HepG2 (cell line): ENCODE measurements around the gene ZBTB7A. TPM values are rescaled to one million over a fixed set of nuclear protein-coding genes. Genes with fewer than 3 reads are reported as not detected.

Source experiments
- ATAC-seq: fragments of 200-7000 bp; cut with Tn5 transposase; 3 replicates; pipeline ENCODE4 v1.9.1; 2020; ENCODE audit warnings: mild to moderate bottlenecking, moderate library complexity
- BruUV-seq: library from RNA; stranded (reverse); fragments of 400-500 nt; replicated peaks from 2 replicates; lab custom pipeline; 2021; lab: Mats Ljungman, UMichigan
- CTCF ChIA-PET: fragments of 300-600 bp; formaldehyde crosslinking; extraction: SDS; loops from one replicate; lab custom pipeline; 2021; ENCODE audit warnings: low total read pairs, inconsistent platforms, low intra/inter-chr PET ratio; lab: Yijun Ruan, JAX
- POLR2A ChIA-PET: fragments of 350-600 bp; sonication (Branson Sonifier 250); formaldehyde crosslinking; loops from one replicate; lab custom pipeline; 2020; ENCODE audit warnings: antibody characterized with exemption, inconsistent platforms; lab: Yijun Ruan, JAX
- DNase-seq: peaks from one replicate; pipeline ENCODE4 v3.0.0-alpha.2; 2015; ENCODE audit warnings: low spot score
- FAIRE-seq: peaks from 3 replicates; lab custom pipeline; 2011; peaks lifted over from hg19 to GRCh38; lab: Jason Lieb, UNC
- H2AFZ ChIP-seq: one replicate; pipeline ENCODE4 v1.6.1; 2011; ENCODE audit warnings: low read length, inconsistent platforms
- H3K27ac ChIP-seq: fragments of 300-600 bp; 3 replicates; pipeline ENCODE4 v1.8.0; 2011; ENCODE audit warnings: mixed run types, mild to moderate bottlenecking, mixed read lengths, low read length, inconsistent platforms; ENCODE audit not compliant: insufficient read depth; ENCODE audit errors: extremely low read length
- H3K27me3 ChIP-seq, 2 experiments: fragments of 200-600 bp in 1 of 2; 2 replicates in 1 of 2; 3 replicates in 1 of 2; pipeline versions ENCODE4 v1.6.0 to v1.8.0; 2011; ENCODE audit warnings: low read length in 2 of 2, mild to moderate bottlenecking in 2 of 2, moderate library complexity in 2 of 2, inconsistent platforms in 1 of 2; ENCODE audit not compliant: insufficient read depth in 2 of 2, control insufficient read depth in 1 of 2
- H3K36me3 ChIP-seq, 2 experiments: fragments of 200-600 bp in 1 of 2; replicated peaks in 1 of 2; 2 replicates in 1 of 2; 3 replicates in 1 of 2; pipeline versions ENCODE4 v1.5.1 to v1.8.0; 2011; ENCODE audit warnings: low read length in 2 of 2, inconsistent platforms in 1 of 2; ENCODE audit not compliant: insufficient read depth in 2 of 2, control insufficient read depth in 1 of 2
- H3K4me1 ChIP-seq: 2 replicates; pipeline ENCODE4 v1.5.1; 2012; ENCODE audit warnings: low read length, inconsistent platforms; ENCODE audit not compliant: insufficient read depth
- H3K4me2 ChIP-seq: 2 replicates; pipeline ENCODE4 v1.6.0; 2011; ENCODE audit warnings: low read depth, low read length, inconsistent platforms
- H3K4me3 ChIP-seq, 3 experiments: fragments of 200-600 bp in 1 of 3; sonication (generic), shearing (Covaris generic) in 1 of 3; replicated peaks in 1 of 3; 2 replicates each; pipeline ENCODE4 v1.5.1; 2011 to 2016; ENCODE audit warnings: low read length in 3 of 3, inconsistent platforms in 2 of 3, low read depth in 2 of 3, mild to moderate bottlenecking in 2 of 3, control low read depth in 1 of 3, mixed read lengths in 1 of 3; ENCODE audit not compliant: insufficient read depth in 1 of 3
- H3K79me2 ChIP-seq: one replicate; pipeline ENCODE4 v1.6.1; 2011; ENCODE audit warnings: low read length, inconsistent platforms; ENCODE audit not compliant: insufficient read depth
- H3K9ac ChIP-seq: 2 replicates; pipeline ENCODE4 v1.6.0; 2011; ENCODE audit warnings: mild to moderate bottlenecking, low read depth, low read length, inconsistent platforms; ENCODE audit not compliant: insufficient read depth
- H3K9me3 ChIP-seq: 2 replicates; pipeline ENCODE4 v1.5.1; 2012; ENCODE audit warnings: mild to moderate bottlenecking, low read length
- H4K20me1 ChIP-seq: 2 replicates; pipeline ENCODE4 v1.6.0; 2011; ENCODE audit warnings: inconsistent platforms, mild to moderate bottlenecking, low read length, moderate library complexity; ENCODE audit not compliant: insufficient read depth
- AGO1 ChIP-seq: fragments of 200-400 bp; formaldehyde crosslinking; IDR thresholded peaks from 2 replicates; pipeline ENCODE4 v1.6.1; 2017; ENCODE audit warnings: mild to moderate bottlenecking, low read depth, low read length, moderate library complexity; ENCODE audit not compliant: poor library complexity, severe bottlenecking
- HNRNPH1 ChIP-seq: fragments of 200-400 bp; formaldehyde crosslinking; optimal IDR thresholded peaks from 2 replicates; pipeline ENCODE3; 2017; ENCODE audit warnings: mild to moderate bottlenecking, low read depth, low read length
- IKZF1 ChIP-seq: fragments of 450-650 bp; IDR thresholded peaks from 2 replicates; pipeline ENCODE4 v1.7.1; 2016
- KDM2A ChIP-seq: sonication (generic); formaldehyde crosslinking; IDR thresholded peaks from 2 replicates; pipeline ENCODE4 v1.4.0; 2020; ENCODE audit warnings: low read depth, missing genetic modification reagents, borderline replicate concordance
- NAIF1 ChIP-seq: sonication (generic); formaldehyde crosslinking; IDR thresholded peaks from 2 replicates; pipeline ENCODE4 v1.5.0; 2020; ENCODE audit warnings: mild to moderate bottlenecking, missing genetic modification reagents, borderline replicate concordance
- POLR2A ChIP-seq, 2 experiments: IDR thresholded peaks; 2 replicates each; pipeline ENCODE4 v1.6.1; 2011; ENCODE audit warnings: low read depth in 2 of 2, low read length in 2 of 2, mild to moderate bottlenecking in 1 of 2, moderate library complexity in 1 of 2; ENCODE audit not compliant: insufficient read depth in 1 of 2
- POLR2G ChIP-seq: fragments of 200-400 bp; formaldehyde crosslinking; IDR thresholded peaks from 2 replicates; pipeline ENCODE4 v1.6.1; 2018; ENCODE audit warnings: mild to moderate bottlenecking, low read depth, low read length, moderate library complexity
- ZC3H13 ChIP-seq: sonication (generic); formaldehyde crosslinking; IDR thresholded peaks from 2 replicates; pipeline ENCODE4 v1.8.1; 2023; ENCODE audit warnings: mild to moderate bottlenecking, missing genetic modification reagents, moderate library complexity
- ZNF451 ChIP-seq: sonication (generic); formaldehyde crosslinking; IDR thresholded peaks from 2 replicates; pipeline ENCODE4 v1.5.0; 2020; ENCODE audit warnings: mild to moderate bottlenecking, missing genetic modification reagents
- ZNF501 ChIP-seq: sonication (generic); formaldehyde crosslinking; IDR thresholded peaks from 2 replicates; pipeline ENCODE4 v1.5.1; 2020; ENCODE audit warnings: mild to moderate bottlenecking, moderate library complexity, missing genetic modification reagents
- ZNF772 ChIP-seq: sonication (generic); formaldehyde crosslinking; IDR thresholded peaks from 2 replicates; pipeline ENCODE4 v1.5.0; 2020; ENCODE audit warnings: mild to moderate bottlenecking, missing genetic modification reagents
- ZSCAN29 ChIP-seq: sonication (generic); formaldehyde crosslinking; conservative IDR thresholded peaks from 2 replicates; pipeline ENCODE4 v1.4.0; 2020; ENCODE audit warnings: mild to moderate bottlenecking, missing genetic modification reagents
- WGBS: methylation state at CpG from one replicate; pipeline ENCODE4 v1.1.6; 2017; ENCODE audit warnings: low lambda C conversion rate; 5-methylcytosine and 5-hydroxymethylcytosine counted together
- in situ Hi-C: cut with HindIII; loops from 2 replicates; pipeline ENCODE4 v1.10.0; 2017; ENCODE audit warnings: low pct_unique_long_range_greater_than_20kb; ENCODE audit not compliant: extremely low pct_ligation_motif_present
- intact Hi-C: fragments of 100-400 bp; cut with micrococcal nuclease; formaldehyde crosslinking; loops from one replicate; pipeline ENCODE4 v1.10.0; 2022; ENCODE audit not compliant: unreplicated experiment
- polyA plus RNA-seq, 8 experiments: library from polyadenylated mRNA; depleted of rRNA in 3 of 8; stranded (reverse) in 7 of 8; unstranded in 1 of 8; fragments of >200 nt; fragmentation: Illumina TruSeq in 4 of 8; extraction: Trizol in 4 of 8; gene quantifications; 2 replicates each; pipeline versions ENCODE4 v1.2.1 to v1.2.3, GENCODE V29; 2011 to 2016; ENCODE audit warnings: low read depth in 4 of 8, missing spikeins in 1 of 8, mixed read lengths in 1 of 8; ENCODE audit not compliant: insufficient read depth in 1 of 8
- total RNA-seq, 5 experiments: library from RNA; depleted of rRNA; stranded (reverse); fragments of >200 nt; fragmentation: Illumina TruSeq; extraction: Trizol; gene quantifications; 2 replicates each; pipeline ENCODE4 v1.2.3, GENCODE V29; 2016; ENCODE audit warnings: low read depth in 1 of 5
- TF ChIP-seq, protein P1 (sequence below), 2 experiments: fragments of 450-650 bp in 1 of 2; sonication (generic) in 1 of 2; formaldehyde crosslinking in 1 of 2; IDR thresholded peaks; 2 replicates each; pipeline versions ENCODE4 v1.6.1 to v1.8.0; 2016 to 2022; ENCODE audit warnings: antibody characterized with exemption in 1 of 2, mild to moderate bottlenecking in 1 of 2, missing genetic modification reagents in 1 of 2

ZBTB7A gene
- total and polyA plus RNA-seq, 2 of the 13 experiments (the other 11 are each of a cell fraction or from before 2014, with no cell fraction given) = 3.6 to 4.0 TPM

DNA sequence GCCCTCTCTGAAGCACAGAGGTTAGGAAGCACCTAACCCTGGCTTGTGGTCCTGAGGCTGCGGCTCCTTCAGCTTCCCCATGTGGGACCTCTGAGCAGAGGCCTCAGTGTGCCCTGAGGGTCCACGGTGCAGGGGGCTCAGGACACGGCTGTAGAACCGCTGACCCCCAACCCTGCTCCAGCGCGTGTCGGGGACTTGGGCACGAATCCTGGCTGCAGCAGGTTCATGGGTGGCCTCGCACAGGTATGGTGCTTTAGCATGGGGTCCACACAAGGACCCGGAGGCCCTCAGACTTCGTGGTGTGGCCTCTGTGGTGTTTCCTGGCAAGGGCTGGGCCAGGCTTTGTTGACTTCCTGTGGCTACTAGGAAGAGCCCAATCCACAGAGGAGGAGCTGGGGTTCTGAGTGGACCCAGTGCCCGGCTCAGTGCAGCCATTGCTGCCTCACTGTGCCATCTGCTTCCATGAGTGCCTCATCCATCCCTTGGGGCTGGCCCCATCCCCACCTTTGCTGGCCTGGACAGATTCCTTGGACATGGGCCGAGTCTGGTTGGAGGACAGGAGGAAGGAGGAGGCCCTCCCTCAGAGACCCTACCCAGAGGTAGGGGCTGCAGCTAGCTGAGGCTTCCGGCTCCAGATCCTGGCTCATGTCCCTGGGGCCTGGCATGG, 24.5 kb downstream of the ZBTB7A start:
- Histone ChIP-seq H3K4me1 (no peaks in the 10 kb centered on the region; the same call in 1 of the 2 replicates), H3K4me2 (no peak overlapping the region), H3K27me3 (no peaks in the 10 kb centered on the region; a peak in 1 of 5 replicates), H3K27ac (peak overlapping the region; percentile 27), H3K9ac (no peak overlapping the region), H4K20me1 (peaks cover 8% of the 10 kb centered on the region; the same call in 1 of the 2 replicates), H2AFZ (no peak overlapping the region), H3K79me2 (no peaks in the 10 kb centered on the region), H3K9me3 (no peaks in the 10 kb centered on the region), H3K4me3 (no peak overlapping the region), H3K36me3 (peaks cover 11 to 13% of the 10 kb centered on the region in 2 experiments; a peak in 4 of 5 replicates)
- intact Hi-C loops (no loop called here), in situ Hi-C loops (no loop called here)
- ChIA-PET POLR2A (interaction anchor here (2.8 kb wide), 1 partner anchor 10 kb away, joined by 11 read pairs; no protein-coding TSS in a partner anchor), CTCF (no interaction called here)
- no peak for FAIRE-seq
- WGBS = 87% methylated on average over 10 of the region's 14 CpGs
- peak; percentile 11 for ATAC-seq
- BruUV-seq = no TSS peak
- no peak for DNase-seq
- TF ChIP-seq POLR2G = peak; percentile 69; the same call in 1 of the 2 replicates
- TF ChIP-seq IKZF1 = no peak
- TF ChIP-seq NAIF1 (CRISPR knock-in tag) = no peak
- no peak for TF ChIP-seq ZNF501 (CRISPR knock-in tag)
- no peak for TF ChIP-seq ZNF451
- TF ChIP-seq ZNF772 (CRISPR knock-in tag) = no peak
- no peak for TF ChIP-seq ZSCAN29 (CRISPR knock-in tag)
- TF ChIP-seq KDM2A (CRISPR knock-in tag) = peak; percentile 13; the same call in 1 of the 2 replicates
- TF ChIP-seq AGO1 = peak; percentile 90
- TF ChIP-seq, protein P1, sequence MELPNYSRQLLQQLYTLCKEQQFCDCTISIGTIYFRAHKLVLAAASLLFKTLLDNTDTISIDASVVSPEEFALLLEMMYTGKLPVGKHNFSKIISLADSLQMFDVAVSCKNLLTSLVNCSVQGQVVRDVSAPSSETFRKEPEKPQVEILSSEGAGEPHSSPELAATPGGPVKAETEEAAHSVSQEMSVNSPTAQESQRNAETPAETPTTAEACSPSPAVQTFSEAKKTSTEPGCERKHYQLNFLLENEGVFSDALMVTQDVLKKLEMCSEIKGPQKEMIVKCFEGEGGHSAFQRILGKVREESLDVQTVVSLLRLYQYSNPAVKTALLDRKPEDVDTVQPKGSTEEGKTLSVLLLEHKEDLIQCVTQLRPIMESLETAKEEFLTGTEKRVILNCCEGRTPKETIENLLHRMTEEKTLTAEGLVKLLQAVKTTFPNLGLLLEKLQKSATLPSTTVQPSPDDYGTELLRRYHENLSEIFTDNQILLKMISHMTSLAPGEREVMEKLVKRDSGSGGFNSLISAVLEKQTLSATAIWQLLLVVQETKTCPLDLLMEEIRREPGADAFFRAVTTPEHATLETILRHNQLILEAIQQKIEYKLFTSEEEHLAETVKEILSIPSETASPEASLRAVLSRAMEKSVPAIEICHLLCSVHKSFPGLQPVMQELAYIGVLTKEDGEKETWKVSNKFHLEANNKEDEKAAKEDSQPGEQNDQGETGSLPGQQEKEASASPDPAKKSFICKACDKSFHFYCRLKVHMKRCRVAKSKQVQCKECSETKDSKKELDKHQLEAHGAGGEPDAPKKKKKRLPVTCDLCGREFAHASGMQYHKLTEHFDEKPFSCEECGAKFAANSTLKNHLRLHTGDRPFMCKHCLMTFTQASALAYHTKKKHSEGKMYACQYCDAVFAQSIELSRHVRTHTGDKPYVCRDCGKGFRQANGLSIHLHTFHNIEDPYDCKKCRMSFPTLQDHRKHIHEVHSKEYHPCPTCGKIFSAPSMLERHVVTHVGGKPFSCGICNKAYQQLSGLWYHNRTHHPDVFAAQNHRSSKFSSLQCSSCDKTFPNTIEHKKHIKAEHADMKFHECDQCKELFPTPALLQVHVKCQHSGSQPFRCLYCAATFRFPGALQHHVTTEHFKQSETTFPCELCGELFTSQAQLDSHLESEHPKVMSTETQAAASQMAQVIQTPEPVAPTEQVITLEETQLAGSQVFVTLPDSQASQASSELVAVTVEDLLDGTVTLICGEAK (IDR thresholded peaks at IDR 0.05) = no peak
- TF ChIP-seq, protein P1 (CRISPR knock-in tag; IDR thresholded peaks at IDR 0.05) = no peak
- 0 out of 4 replicates have a peak, but pooled peaks of 1 of the 2 experiments have one; percentile 6 for TF ChIP-seq POLR2A (IDR thresholded peaks at IDR 0.05; ENCODE audit: insufficient read depth in 1 of 2, low read depth in 2 of 2, low read length in 2 of 2)
- peak; percentile 9 for TF ChIP-seq HNRNPH1
- TF ChIP-seq ZC3H13 (CRISPR knock-in tag) = 0 out of 2 replicates have a peak, but pooled peaks have one; percentile 13
